GM06990 (cell line): ENCODE results near the gene PCAT7.
"Not testable (repeated sequence)": the region's sequence is repeated elsewhere in the genome, so short reads cannot be mapped to it uniquely, and the experiment has no call there.

Source experiments
- DNase-seq: peaks from one replicate; pipeline ENCODE4 v3.0.0-alpha.2; 2011; ENCODE audit not compliant: insufficient read length; ENCODE audit errors: extremely low read depth
- H3K27me3 ChIP-seq: replicated peaks from 2 replicates; pipeline ENCODE4 v1.6.0; 2011; ENCODE audit warnings: low read length; ENCODE audit not compliant: control insufficient read depth, insufficient read depth
- H3K36me3 ChIP-seq: 2 replicates; pipeline ENCODE4 v1.5.1; 2011; ENCODE audit warnings: low read length; ENCODE audit not compliant: control insufficient read depth, insufficient read depth
- H3K4me3 ChIP-seq: replicated peaks from 2 replicates; pipeline ENCODE4 v1.5.1; 2011; ENCODE audit warnings: low read depth, mild to moderate bottlenecking, control low read depth, low read length
- CTCF ChIP-seq: IDR thresholded peaks from 2 replicates; pipeline ENCODE4 v1.5.1; 2011; ENCODE audit warnings: low read length, control low read depth, mild to moderate bottlenecking, inconsistent platforms; ENCODE audit not compliant: insufficient read depth, poor library complexity, severe bottlenecking

The PCAT7 gene

GRCh38 chr9:94533601-94534000 is 21.3 kb upstream of the PCAT7 start:
- no peak overlapping the region for H3K4me3 ChIP-seq
- no peak for TF ChIP-seq CTCF
- no peak for DNase-seq
- H3K27me3 ChIP-seq = no peaks in the 10 kb centered on the region
- no peaks in the 10 kb centered on the region for H3K36me3 ChIP-seq

GRCh38 chr9:94534901-94535300 is 20.0 kb upstream of the PCAT7 start:
- Histone ChIP-seq H3K4me3 (no peak overlapping the region), H3K27me3 (no peaks in the 10 kb centered on the region), H3K36me3 (no peaks in the 10 kb centered on the region)
- TF ChIP-seq CTCF = no peak
- no peak for DNase-seq

- no peak for TF ChIP-seq CTCF
- H3K27me3 ChIP-seq = no peaks in the 10 kb centered on the region
- no peaks in the 10 kb centered on the region for H3K36me3 ChIP-seq
- DNase-seq = no peak
- H3K4me3 ChIP-seq = no peak overlapping the region
These were observed 16.0 kb upstream of the PCAT7 start for GRCh38 chr9:94538908-94539307.

GRCh38 chr9:94544335-94544734 is 10.5 kb upstream of the PCAT7 start:
- not testable (repeated sequence) for H3K36me3 ChIP-seq, DNase-seq, H3K27me3 ChIP-seq, H3K4me3 ChIP-seq

GRCh38 chr9:94545940-94546339 is 8.9 kb upstream of the PCAT7 start:
- no peak for TF ChIP-seq CTCF
- H3K27me3 ChIP-seq = no peaks in the 10 kb centered on the region
- no peak for DNase-seq
- H3K4me3 ChIP-seq = no peak overlapping the region
- H3K36me3 ChIP-seq = no peaks in the 10 kb centered on the region

- H3K4me3 ChIP-seq = no peak overlapping the region
- no peak for DNase-seq
- H3K27me3 ChIP-seq = no peaks in the 10 kb centered on the region
- no peak for TF ChIP-seq CTCF
- no peaks in the 10 kb centered on the region for H3K36me3 ChIP-seq
These were observed 1.6 kb upstream of the PCAT7 start for GRCh38 chr9:94553029-94553938.
